RCC 7860 (cell line): ENCODE results near the gene MED16.

Source experiments
- DNase-seq: peaks from one replicate; pipeline ENCODE4 v3.0.0-alpha.2; 2015; ENCODE audit warnings: low spot score
- FAIRE-seq: peaks from 2 replicates; lab custom pipeline; 2012; peaks lifted over from hg19 to GRCh38; lab: Jason Lieb, UNC

The MED16 gene

DNA sequence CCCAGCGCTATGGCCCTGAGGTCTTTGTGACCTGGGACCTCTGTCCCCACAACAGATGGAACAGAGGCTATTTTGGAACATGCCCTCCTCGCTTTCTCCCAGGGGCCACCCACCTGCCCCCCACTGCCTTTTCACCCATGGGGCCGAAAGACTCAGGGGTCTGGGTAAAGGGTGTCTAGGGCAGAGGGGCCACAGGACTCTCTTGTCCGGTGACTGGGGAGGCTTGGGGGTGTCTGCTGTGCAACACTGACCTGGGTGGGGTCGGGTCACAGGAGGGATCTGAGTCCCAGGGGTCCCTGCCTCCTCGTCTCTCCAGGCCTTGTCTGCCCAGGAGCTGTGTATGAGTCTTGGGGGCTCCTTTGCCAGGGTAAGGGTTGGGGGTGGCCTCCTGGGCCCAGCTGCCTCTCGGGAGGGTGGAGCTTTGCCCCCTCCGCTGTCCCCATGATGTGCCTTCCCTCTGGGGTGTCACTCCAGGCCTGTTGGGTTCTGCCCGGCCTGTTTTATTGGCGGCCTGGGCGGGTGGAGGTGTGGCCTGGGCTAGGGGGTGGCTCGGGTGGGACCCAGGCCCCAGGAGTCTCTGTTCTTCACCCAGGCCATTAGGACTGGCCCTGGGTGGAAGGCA lies 34.9 kb upstream of the MED16 start:
- DNase-seq = no peak
- FAIRE-seq = no peak

DNA sequence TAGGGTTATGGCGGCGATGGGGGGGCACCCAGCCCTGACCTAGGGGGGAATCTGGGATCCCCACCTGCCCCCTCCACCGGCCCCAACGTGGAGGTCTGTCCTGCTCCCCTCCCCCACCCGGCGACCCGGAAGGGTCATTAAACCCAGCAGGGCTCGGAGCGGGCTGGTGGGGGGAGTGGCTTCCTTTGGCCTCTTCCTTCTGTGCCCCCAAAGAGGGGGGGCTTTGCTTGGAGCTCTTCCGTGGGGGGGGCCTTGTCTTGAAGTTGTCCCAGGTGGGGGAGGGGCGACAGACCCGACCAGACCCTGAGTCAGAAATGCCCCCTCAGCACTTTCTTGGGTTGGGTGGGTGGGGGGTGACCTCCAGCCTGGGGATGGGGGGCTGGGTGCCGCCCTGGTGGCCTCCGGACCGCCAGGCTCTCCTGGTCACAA lies 34.4 kb upstream of the MED16 start:
- FAIRE-seq (no peak), DNase-seq (no peak)

- DNase-seq = no peak
- FAIRE-seq = no peak
Observed at GRCh38 chr19:926589-927350, 33.8 kb upstream of the MED16 start.

GRCh38 chr19:926323-926588 lies 33.3 kb upstream of the MED16 start:
- DNase-seq (no peak), FAIRE-seq (no peak)

- FAIRE-seq (no peak), DNase-seq (peak; percentile 57)
Observed at GRCh38 chr19:925526-926322, 32.7 kb upstream of the MED16 start, which contains the start of gene ARID3A. TSS of gene ARID3A (plus strand) at chr19:926035. CDS start at chr19:929529, 3,494 bp downstream.

DNA sequence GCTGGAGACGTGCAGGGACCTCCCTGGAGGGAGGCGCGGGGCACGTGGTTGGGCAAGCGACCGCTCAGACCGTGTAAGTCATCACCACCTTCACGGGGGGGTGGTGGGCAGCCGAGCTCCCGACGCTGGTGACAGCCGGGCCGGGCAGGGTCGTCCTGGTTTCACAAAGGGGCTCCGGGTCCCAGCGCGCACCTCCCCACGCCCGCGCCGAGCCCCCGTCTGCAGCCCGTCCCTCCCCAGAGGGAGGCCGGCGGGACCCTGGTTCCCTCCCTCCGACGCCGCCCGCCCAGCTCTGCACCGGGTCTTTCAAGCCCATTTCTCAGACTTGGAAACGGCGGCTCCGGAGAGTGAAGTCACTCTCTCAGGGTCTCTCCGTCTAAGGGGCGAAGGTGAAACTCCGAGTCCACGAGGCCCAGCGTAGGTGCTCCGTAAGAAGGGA lies 32.1 kb upstream of the MED16 start:
- DNase-seq (peak; percentile 27), FAIRE-seq (no peak)

GRCh38 chr19:924553-925086 lies 31.6 kb upstream of the MED16 start:
- no peak for FAIRE-seq

GRCh38 chr19:920051-920864 lies 27.3 kb upstream of the MED16 start:
- no peak for FAIRE-seq
- no peak for DNase-seq

More at GRCh38 chr19:924553-925086, 31.6 kb upstream of the MED16 start:
- DNase-seq = no peak

- DNase-seq = no peak
- no peak for FAIRE-seq
Observed at GRCh38 chr19:919199-920050, 26.4 kb upstream of the MED16 start.

- DNase-seq = no peak
- no peak for FAIRE-seq
Observed at GRCh38 chr19:918481-919198, 25.7 kb upstream of the MED16 start.

DNA sequence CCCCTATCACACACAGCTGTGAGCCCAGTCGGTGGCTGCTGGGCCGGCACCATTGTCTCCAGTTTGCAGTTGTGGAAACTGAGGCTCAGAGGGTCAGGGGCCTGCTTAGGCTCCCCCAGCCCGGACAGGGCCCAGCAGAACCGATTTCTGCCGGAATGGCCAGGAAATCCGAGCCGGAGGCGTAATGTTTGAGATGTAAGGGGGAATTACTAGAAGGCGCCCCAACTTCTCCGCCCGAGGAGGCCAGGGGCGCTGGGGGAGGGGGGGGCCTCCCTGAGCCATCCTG lies 25.1 kb upstream of the MED16 start:
- DNase-seq = no peak
- FAIRE-seq = no peak

- FAIRE-seq (no peak), DNase-seq (no peak)
Observed at GRCh38 chr19:917323-918151, 24.6 kb upstream of the MED16 start, which contains the start of gene KISS1R. TSS of gene KISS1R (plus strand) at chr19:917333. CDS start at chr19:917503, 170 bp downstream.

DNA sequence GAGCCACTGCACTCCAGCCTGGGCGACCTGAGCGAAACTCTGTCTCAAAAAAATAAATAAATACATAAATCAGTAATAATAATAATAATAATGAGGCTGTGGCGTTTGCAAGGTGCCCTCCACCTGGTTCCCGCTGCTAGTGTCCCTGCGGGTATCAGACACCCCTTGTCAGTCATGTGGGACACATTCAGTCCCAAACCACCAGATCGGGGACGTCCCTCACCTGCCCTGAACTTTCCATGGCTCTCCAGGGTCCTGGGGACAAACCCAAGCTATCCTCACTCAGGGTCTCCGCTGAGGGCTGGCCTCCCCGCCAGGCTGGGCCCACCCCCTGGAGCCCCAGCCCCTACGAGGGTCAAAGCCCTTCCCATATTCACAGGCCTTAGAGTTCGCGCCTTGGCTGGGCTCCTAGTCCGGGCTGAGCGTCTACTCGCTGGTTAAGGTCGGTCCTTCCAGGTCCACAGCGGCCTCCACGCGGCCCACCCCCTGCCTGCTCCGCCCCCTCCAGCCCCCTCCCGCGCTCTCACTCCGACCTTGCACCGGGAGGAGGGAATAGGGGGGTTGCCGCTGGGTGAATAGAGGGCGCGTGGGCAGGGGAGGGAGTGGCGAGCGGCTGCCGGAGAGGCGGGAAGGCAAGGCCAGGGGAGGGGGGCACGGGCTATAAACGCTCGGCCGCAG lies 23.8 kb upstream of the MED16 start:
- no peak for FAIRE-seq
- DNase-seq = no peak

DNA sequence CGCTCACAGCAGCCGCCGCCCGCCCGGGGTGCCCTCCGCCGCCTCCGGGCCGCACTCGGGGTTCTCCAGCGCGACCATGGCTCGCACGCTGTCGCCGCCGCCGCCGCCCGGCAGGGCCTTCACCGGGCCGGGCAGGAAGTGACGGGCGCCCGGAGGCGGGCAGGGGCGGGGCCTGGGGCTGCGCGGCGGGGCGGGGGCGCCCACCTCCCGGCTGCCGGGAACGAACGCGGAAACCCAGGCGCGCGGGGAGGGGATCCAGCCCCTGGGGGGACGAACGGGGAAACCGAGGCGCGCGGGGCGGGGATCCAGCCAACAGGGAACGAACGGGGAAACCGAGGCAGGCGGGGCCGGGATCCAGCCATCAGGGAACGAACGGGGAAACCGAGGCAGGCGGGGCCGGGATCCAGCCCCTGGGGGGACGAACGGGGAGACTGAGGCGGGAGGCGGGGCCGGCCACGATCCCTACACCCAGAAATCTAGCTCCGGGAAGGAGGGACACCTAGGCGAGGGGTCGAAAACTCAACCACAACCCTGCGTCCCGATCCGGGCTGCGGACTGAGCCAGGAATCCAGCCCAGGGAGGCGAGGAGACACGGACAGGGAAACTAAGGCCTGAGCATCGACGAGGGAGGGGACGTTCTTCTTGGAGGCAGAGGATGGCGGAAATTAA lies 20.2 kb upstream of the MED16 start, which contains the start of gene R3HDM4:
R3HDM4 (minus strand) TSS at position 140 of the 669 bp plus-strand sequence; CDS start at position 78, 62 bp downstream.
- FAIRE-seq = no peak
- peak; percentile 20 for DNase-seq

DNA sequence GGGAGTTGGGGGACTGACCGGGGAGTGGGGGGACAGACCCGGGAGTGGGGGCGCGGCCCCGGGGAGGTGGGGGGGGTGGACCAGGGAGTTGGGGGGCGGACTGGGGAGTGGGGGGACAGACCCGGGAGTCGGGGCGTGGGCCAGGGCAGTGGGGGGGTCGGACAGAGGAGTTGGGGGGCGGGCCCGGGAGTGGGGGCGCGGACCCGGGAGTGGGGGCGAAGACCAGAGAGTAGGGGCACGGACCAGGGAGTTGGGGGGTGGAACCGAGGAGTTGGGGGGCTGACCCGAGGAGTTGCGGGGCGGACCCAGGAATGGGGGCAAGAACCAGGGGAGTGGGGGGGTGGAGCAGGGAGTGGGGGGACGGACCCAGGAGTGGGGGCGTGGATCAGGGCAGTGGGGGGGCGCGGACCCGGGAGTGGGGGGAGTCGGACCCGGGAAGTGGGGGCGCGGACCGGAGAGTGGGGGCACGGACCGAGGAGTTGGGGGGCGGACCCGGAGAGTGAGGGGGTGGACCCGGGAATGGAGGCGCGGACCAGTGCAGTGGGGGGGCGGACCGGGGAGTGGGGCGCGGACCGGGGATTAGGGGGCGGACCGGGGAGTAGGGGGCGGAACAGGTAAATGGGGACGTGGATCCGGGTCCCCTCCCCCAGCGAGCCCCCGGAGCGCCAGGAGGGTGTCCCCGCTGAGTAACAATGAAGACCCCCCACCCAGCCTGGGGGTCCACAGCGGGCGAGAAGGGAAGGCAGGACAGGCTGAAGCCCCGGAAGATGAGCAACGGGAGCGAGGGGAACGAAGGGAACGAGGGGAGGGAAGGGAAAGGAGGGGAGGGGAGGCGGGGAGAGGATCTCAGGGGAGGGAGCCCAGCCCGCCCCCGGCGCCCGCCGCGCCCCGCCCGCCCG lies 19.4 kb upstream of the MED16 start:
- no peak for FAIRE-seq
- no peak for DNase-seq
